IgD-negative memory B cell (primary cell): ENCODE results near the gene GHR. TPM values are rescaled to one million over a fixed set of nuclear protein-coding genes. Genes with fewer than 3 reads are reported as not detected.

Experiments used
- H3K27ac Mint-ChIP-seq, 3 donors: one replicate each; pipeline ENCODE4 v1.8.0; 2020 to 2022; ENCODE audit warnings: mild to moderate bottlenecking in 3 of 3, mixed read lengths in 3 of 3, moderate library complexity in 1 of 3
- H3K27me3 Mint-ChIP-seq: one replicate; pipeline ENCODE4 v1.8.0; 2021; ENCODE audit warnings: mixed read lengths
- H3K36me3 Mint-ChIP-seq: one replicate; pipeline ENCODE4 v1.8.0; 2020; ENCODE audit warnings: mild to moderate bottlenecking, mixed read lengths
- H3K4me1 Mint-ChIP-seq, 3 donors: one replicate each; pipeline ENCODE4 v1.8.0; 2020 to 2022; ENCODE audit warnings: mixed read lengths in 3 of 3, mild to moderate bottlenecking in 1 of 3
- H3K4me3 Mint-ChIP-seq, 4 donors: one replicate each; pipeline ENCODE4 v1.8.0; 2020 to 2022; ENCODE audit warnings: mild to moderate bottlenecking in 4 of 4, mixed read lengths in 4 of 4, moderate library complexity in 3 of 4
- H3K9me3 Mint-ChIP-seq, 3 donors: one replicate each; pipeline ENCODE4 v1.8.0; 2020 to 2021; ENCODE audit warnings: mixed read lengths in 3 of 3, mild to moderate bottlenecking in 1 of 3
- polyA plus RNA-seq: library from polyadenylated mRNA; unstranded; fragments of 300-500 nt; fragmentation: Illumina TruSeq; gene quantifications from one replicate; pipeline ENCODE4 v1.2.3, GENCODE V29; 2021

GHR gene
- polyA plus RNA-seq, 1 donor from 2014 or later, result not detected

- H3K27me3 Mint-ChIP-seq, result peaks cover 5% of the 10 kb centered on the region
- no peaks in the 10 kb centered on the region for H3K9me3 Mint-ChIP-seq
- peaks cover 2% of the 10 kb centered on the region for H3K36me3 Mint-ChIP-seq
- no peak overlapping the region for H3K27ac Mint-ChIP-seq
- H3K4me3 Mint-ChIP-seq, result no peak overlapping the region
- H3K4me1 Mint-ChIP-seq, result no peaks in the 10 kb centered on the region
These were observed 2.8 kb downstream of the GHR start for GRCh38 chr5:42426016-42426415.

GRCh38 chr5:42429694-42430093, 6.5 kb downstream of the GHR start:
- H3K36me3 Mint-ChIP-seq, result peaks cover 2% of the 10 kb centered on the region
- no peak overlapping the region for H3K4me3 Mint-ChIP-seq
- H3K27ac Mint-ChIP-seq, result no peak overlapping the region
- no peaks in the 10 kb centered on the region for H3K4me1 Mint-ChIP-seq
- H3K9me3 Mint-ChIP-seq, result no peaks in the 10 kb centered on the region
- H3K27me3 Mint-ChIP-seq, result peaks cover 4% of the 10 kb centered on the region

- Mint-ChIP-seq H3K4me3 (no peak overlapping the region), H3K36me3 (no peaks in the 10 kb centered on the region), H3K27me3 (peaks cover 2% of the 10 kb centered on the region), H3K27ac (no peak overlapping the region), H3K4me1 (no peaks in the 10 kb centered on the region), H3K9me3 (no peaks in the 10 kb centered on the region)
These were observed 10.9 kb downstream of the GHR start for GRCh38 chr5:42434047-42434724.

DNA sequence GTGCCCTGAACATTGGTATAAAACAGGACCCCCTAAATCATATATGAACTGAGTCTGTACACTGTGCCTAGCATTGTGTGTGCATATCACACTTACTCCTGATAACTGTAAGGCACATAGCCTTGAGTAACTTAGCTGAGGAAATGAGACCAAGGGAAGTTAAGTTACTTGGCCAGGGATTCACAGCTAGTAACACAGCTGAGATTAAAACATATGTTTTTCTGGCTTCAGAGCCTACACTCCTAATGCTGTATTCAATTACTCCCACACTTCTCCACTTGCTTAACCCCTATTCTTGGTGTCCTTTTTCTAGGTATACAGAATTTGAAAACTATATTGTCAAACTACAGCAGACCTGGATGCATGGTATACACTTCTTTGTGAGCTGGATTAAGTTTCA, 12.8 kb downstream of the GHR start:
- peaks cover 1% of the 10 kb centered on the region for H3K27me3 Mint-ChIP-seq
- no peaks in the 10 kb centered on the region for H3K4me1 Mint-ChIP-seq
- H3K9me3 Mint-ChIP-seq, result no peaks in the 10 kb centered on the region
- H3K36me3 Mint-ChIP-seq, result no peaks in the 10 kb centered on the region
- no peak overlapping the region for H3K4me3 Mint-ChIP-seq
- no peak overlapping the region for H3K27ac Mint-ChIP-seq

- Mint-ChIP-seq H3K4me1 (no peaks in the 10 kb centered on the region), H3K9me3 (peaks cover 3 to 10% (median 4%) of the 10 kb centered on the region in 3 donors), H3K4me3 (no peak overlapping the region), H3K36me3 (no peaks in the 10 kb centered on the region), H3K27me3 (peaks cover 10% of the 10 kb centered on the region), H3K27ac (peak overlapping the region in 1 of 3 donors; percentile 64)
These were observed 31.2 kb downstream of the GHR start for GRCh38 chr5:42454216-42454995.

GRCh38 chr5:42461033-42461432, 37.8 kb downstream of the GHR start:
- no peak overlapping the region for H3K27ac Mint-ChIP-seq
- H3K4me1 Mint-ChIP-seq, result no peaks in the 10 kb centered on the region
- H3K9me3 Mint-ChIP-seq, result peaks cover 0 to 4% (median 0%) of the 10 kb centered on the region in 3 donors
- H3K36me3 Mint-ChIP-seq, result no peaks in the 10 kb centered on the region
- no peak overlapping the region for H3K4me3 Mint-ChIP-seq
- H3K27me3 Mint-ChIP-seq, result peaks cover 6% of the 10 kb centered on the region

DNA sequence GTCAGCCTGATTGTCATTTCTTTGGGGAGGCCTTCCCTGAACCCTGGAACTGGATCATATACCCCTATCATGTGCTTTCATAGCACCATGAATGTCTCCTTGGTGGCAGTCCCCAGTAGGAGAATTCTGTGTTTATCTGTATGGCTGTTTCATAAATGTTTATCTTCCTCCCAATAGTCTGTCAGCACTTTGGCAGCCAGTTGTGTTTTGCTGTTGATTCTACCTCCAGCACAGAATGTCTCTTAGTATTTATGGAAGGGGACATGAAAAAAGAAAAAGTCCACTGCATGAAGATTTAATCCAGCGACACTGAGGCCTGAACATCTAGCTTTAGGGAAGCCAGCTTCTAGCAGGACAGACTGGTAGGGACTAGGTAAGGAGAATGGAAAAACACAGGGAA, 38.3 kb downstream of the GHR start:
- H3K27me3 Mint-ChIP-seq, result peaks cover 5% of the 10 kb centered on the region
- no peak overlapping the region for H3K4me3 Mint-ChIP-seq
- no peaks in the 10 kb centered on the region for H3K4me1 Mint-ChIP-seq
- H3K36me3 Mint-ChIP-seq, result no peaks in the 10 kb centered on the region
- H3K9me3 Mint-ChIP-seq, result peaks cover 0 to 4% (median 0%) of the 10 kb centered on the region in 3 donors
- H3K27ac Mint-ChIP-seq, result no peak overlapping the region

- Mint-ChIP-seq H3K27me3 (peaks cover 3% of the 10 kb centered on the region), H3K4me3 (no peak overlapping the region), H3K4me1 (no peaks in the 10 kb centered on the region), H3K36me3 (no peaks in the 10 kb centered on the region), H3K27ac (no peak overlapping the region), H3K9me3 (peaks cover 0 to 4% (median 0%) of the 10 kb centered on the region in 3 donors)
These were observed 38.8 kb downstream of the GHR start for GRCh38 chr5:42462083-42462482.

GRCh38 chr5:42467572-42467971, 44.3 kb downstream of the GHR start:
- no peaks in the 10 kb centered on the region for H3K36me3 Mint-ChIP-seq
- H3K4me3 Mint-ChIP-seq, result no peak overlapping the region
- no peaks in the 10 kb centered on the region for H3K4me1 Mint-ChIP-seq
- H3K9me3 Mint-ChIP-seq, result peaks cover 0 to 4% (median 0%) of the 10 kb centered on the region in 3 donors
- H3K27ac Mint-ChIP-seq, result no peak overlapping the region
- no peaks in the 10 kb centered on the region for H3K27me3 Mint-ChIP-seq

DNA sequence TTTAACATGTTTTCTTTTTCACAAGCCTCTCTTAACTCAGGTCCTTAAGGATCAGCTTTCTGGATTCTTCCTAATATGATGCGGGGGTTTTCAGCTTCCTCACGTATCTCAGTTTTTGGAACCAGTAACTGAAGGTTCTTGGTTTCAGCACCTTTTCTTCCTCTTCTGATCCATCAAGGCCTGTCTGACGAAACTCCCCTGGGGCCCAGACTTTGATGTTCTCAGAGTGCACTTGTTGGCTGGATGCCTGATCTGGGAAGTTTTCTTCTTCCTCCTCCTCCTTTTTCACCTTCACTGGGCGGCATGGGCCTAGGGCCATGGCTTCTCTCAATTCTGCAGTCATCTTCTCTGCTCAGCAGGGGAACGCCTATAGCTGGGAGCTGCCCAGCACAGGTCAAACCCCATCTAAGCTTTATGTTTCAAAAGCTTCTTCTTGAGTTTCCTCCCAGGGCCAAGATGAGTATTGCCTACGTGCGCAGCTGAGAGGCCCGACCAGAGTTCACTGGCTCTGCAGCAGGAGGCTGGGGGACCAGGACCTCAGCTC, 44.8 kb downstream of the GHR start:
- Mint-ChIP-seq H3K27ac (no peak overlapping the region), H3K4me3 (no peak overlapping the region)

DNA sequence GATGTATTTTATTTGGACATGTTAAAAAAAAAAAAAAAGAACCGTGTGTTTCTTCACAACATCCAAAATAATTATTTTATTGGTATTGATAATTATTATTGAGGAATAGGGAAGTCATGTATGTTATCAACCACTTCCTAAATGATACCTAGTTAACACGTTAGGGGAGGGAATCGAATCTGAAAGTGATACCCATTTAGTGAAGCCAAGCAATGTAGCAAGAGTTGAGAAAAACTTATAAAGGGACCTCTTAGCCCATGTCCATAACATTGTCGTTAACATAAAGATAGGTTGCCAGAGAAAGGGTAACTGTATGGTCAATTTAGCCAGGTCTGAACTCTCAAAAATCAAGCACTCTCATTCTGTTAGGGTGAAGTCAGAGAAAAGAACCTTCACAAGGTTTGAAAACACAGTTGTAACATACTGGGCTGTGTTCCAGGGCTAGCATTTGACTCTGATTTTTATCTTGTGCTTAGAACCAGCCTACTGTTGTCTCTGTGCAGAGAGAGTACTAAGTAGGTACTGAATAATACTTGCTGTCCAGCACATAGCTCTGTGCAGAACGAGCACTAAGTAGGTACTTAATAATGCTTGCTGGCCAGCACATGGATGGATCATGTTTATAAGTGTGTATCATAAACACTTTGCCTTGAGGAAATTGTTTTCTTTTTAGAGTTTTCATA, 60.4 kb downstream of the GHR start:
- Mint-ChIP-seq H3K4me1 (peaks cover 0 to 11% (median 1%) of the 10 kb centered on the region in 3 donors), H3K9me3 (peaks cover 0 to 3% (median 2%) of the 10 kb centered on the region in 3 donors)

More for the DNA sequence above, 44.8 kb downstream of the GHR start:
- no peaks in the 10 kb centered on the region for H3K27me3 Mint-ChIP-seq
- no peaks in the 10 kb centered on the region for H3K4me1 Mint-ChIP-seq
- H3K36me3 Mint-ChIP-seq, result no peaks in the 10 kb centered on the region
- H3K9me3 Mint-ChIP-seq, result peaks cover 0 to 4% (median 0%) of the 10 kb centered on the region in 3 donors

GRCh38 chr5:42487077-42487476, 63.8 kb downstream of the GHR start:
- peaks cover 1% of the 10 kb centered on the region for H3K36me3 Mint-ChIP-seq
- H3K27me3 Mint-ChIP-seq, result no peaks in the 10 kb centered on the region
- H3K4me3 Mint-ChIP-seq, result no peak overlapping the region
- H3K27ac Mint-ChIP-seq, result no peak overlapping the region
- H3K4me1 Mint-ChIP-seq, result peaks cover 0 to 11% (median 1%) of the 10 kb centered on the region in 3 donors
- H3K9me3 Mint-ChIP-seq, result peaks cover 0 to 3% (median 0%) of the 10 kb centered on the region in 3 donors

More for the DNA sequence above, 60.4 kb downstream of the GHR start:
- H3K27ac Mint-ChIP-seq, result no peak overlapping the region
- no peaks in the 10 kb centered on the region for H3K36me3 Mint-ChIP-seq
- no peaks in the 10 kb centered on the region for H3K27me3 Mint-ChIP-seq
- H3K4me3 Mint-ChIP-seq, result no peak overlapping the region

GRCh38 chr5:42487821-42488220, 64.6 kb downstream of the GHR start:
- peaks cover 0 to 2% (median 0%) of the 10 kb centered on the region in 3 donors for H3K9me3 Mint-ChIP-seq
- H3K36me3 Mint-ChIP-seq, result peaks cover 2% of the 10 kb centered on the region
- no peak overlapping the region for H3K4me3 Mint-ChIP-seq
- peaks cover 0 to 11% (median 1%) of the 10 kb centered on the region in 3 donors for H3K4me1 Mint-ChIP-seq
- H3K27me3 Mint-ChIP-seq, result no peaks in the 10 kb centered on the region
- H3K27ac Mint-ChIP-seq, result no peak overlapping the region

GRCh38 chr5:42490831-42491230, 67.6 kb downstream of the GHR start:
- Mint-ChIP-seq H3K4me1 (no peaks in the 10 kb centered on the region), H3K36me3 (peaks cover 2% of the 10 kb centered on the region), H3K9me3 (no peaks in the 10 kb centered on the region), H3K4me3 (no peak overlapping the region), H3K27ac (no peak overlapping the region), H3K27me3 (no peaks in the 10 kb centered on the region)

DNA sequence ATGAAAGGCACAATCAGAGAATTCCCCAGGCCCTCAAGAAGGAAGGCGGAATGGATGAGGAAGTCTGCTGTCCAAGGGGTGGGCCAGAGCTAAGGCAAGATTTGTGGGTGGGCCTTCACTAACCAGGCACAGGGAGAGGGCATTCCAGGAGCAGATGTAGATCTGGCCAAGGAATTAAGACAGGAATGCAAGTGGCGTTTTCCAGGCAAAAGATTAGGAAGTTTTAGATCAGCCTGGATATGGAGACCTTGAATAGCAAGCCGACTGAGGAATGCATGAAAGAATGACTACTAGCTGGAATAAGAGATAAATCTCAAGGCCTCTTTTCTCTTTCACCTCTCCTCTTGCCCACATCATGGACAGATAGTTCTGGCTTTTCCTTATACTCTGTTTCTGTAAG, 68.5 kb downstream of the GHR start:
- H3K9me3 Mint-ChIP-seq, result no peaks in the 10 kb centered on the region

More for the DNA sequence above, 68.5 kb downstream of the GHR start:
- H3K4me3 Mint-ChIP-seq, result no peak overlapping the region
- no peaks in the 10 kb centered on the region for H3K27me3 Mint-ChIP-seq
- no peaks in the 10 kb centered on the region for H3K4me1 Mint-ChIP-seq
- H3K27ac Mint-ChIP-seq, result no peak overlapping the region
- peaks cover 2% of the 10 kb centered on the region for H3K36me3 Mint-ChIP-seq
